OCI-LY7 (cell line): Measurements from ENCODE around the gene ENOPH1. TPM values are rescaled to one million over a fixed set of nuclear protein-coding genes. Genes with fewer than 3 reads are reported as not detected.
"Not testable (repeated sequence)": the region's sequence is repeated elsewhere in the genome, so short reads cannot be mapped to it uniquely, and the experiment has no call there.

ENCODE experiments used
- BruUV-seq: library from RNA; stranded (reverse); fragments of 400-500 nt; replicated peaks from 2 replicates; lab custom pipeline; 2021; lab: Mats Ljungman, UMichigan
- CTCF ChIA-PET: fragments of 300-600 bp; sonication (Branson Sonifier 250); formaldehyde crosslinking; loops from one replicate; lab custom pipeline; 2022; ENCODE audit warnings: antibody characterized with exemption; ENCODE audit not compliant: unreplicated experiment; lab: Charles Lee
- POLR2A ChIA-PET: fragments of 300-600 bp; sonication (Branson Sonifier 250); formaldehyde crosslinking; loops from one replicate; lab custom pipeline; 2022; ENCODE audit warnings: antibody characterized with exemption; lab: Charles Lee
- DNase-seq: peaks from one replicate; pipeline ENCODE4 v3.0.0-alpha.2; 2015; ENCODE audit warnings: low spot score
- H2AFZ ChIP-seq: fragments of 200-600 bp; sonication (generic), shearing (Covaris generic); 2 replicates; pipeline ENCODE4 v1.6.1; 2014; ENCODE audit warnings: mild to moderate bottlenecking, antibody characterized with exemption, low read length, moderate library complexity
- H3K27ac ChIP-seq: fragments of 200-600 bp; sonication (generic); 2 replicates; pipeline ENCODE4 v1.5.1; 2014; ENCODE audit warnings: mixed run types, low read depth, mild to moderate bottlenecking, moderate library complexity, low read length, inconsistent platforms; ENCODE audit not compliant: poor library complexity, severe bottlenecking
- H3K36me3 ChIP-seq: fragments of 200-600 bp; sonication (generic); 2 replicates; pipeline ENCODE4 v1.6.1; 2014; ENCODE audit warnings: mild to moderate bottlenecking, antibody characterized with exemption, low read length, moderate library complexity, mixed read lengths; ENCODE audit not compliant: insufficient read depth
- H3K4me1 ChIP-seq: fragments of 200-600 bp; sonication (generic); 2 replicates; pipeline ENCODE4 v1.5.1; 2014; ENCODE audit warnings: mild to moderate bottlenecking, low read length; ENCODE audit not compliant: insufficient read depth, poor library complexity, severe bottlenecking
- H3K4me2 ChIP-seq: fragments of 200-600 bp; sonication (generic); 2 replicates; pipeline ENCODE4 v1.6.1; 2014; ENCODE audit warnings: mild to moderate bottlenecking, low read length
- H3K4me3 ChIP-seq: fragments of 200-600 bp; sonication (generic); 2 replicates; pipeline ENCODE4 v1.5.1; 2014; ENCODE audit warnings: mild to moderate bottlenecking, low read depth, low read length; ENCODE audit not compliant: poor library complexity, severe bottlenecking
- H3K79me2 ChIP-seq: fragments of 200-600 bp; sonication (generic); 2 replicates; pipeline ENCODE4 v1.6.1; 2016; ENCODE audit warnings: low read depth, mild to moderate bottlenecking, low read length, moderate library complexity, mixed read lengths; ENCODE audit not compliant: insufficient read depth
- H3K9me2 ChIP-seq: fragments of 200-600 bp; sonication (generic); 2 replicates; pipeline ENCODE4 v1.6.1; 2016; ENCODE audit warnings: mild to moderate bottlenecking, low read length, mixed read lengths; ENCODE audit not compliant: insufficient read depth
- H3K9me3 ChIP-seq: fragments of 200-600 bp; sonication (generic); 2 replicates; pipeline ENCODE4 v1.6.1; 2014; ENCODE audit warnings: mild to moderate bottlenecking, mixed run types, low read length, mixed read lengths
- H4K20me1 ChIP-seq: fragments of 200-600 bp; sonication (generic); 2 replicates; pipeline ENCODE4 v1.6.1; 2014; ENCODE audit warnings: mild to moderate bottlenecking, antibody characterized with exemption, low read length, moderate library complexity, mixed read lengths; ENCODE audit not compliant: insufficient read depth
- CTCF ChIP-seq: fragments of 200-600 bp; sonication (generic); conservative IDR thresholded peaks from 2 replicates; pipeline ENCODE4 v1.5.1; 2014; ENCODE audit warnings: mild to moderate bottlenecking, antibody characterized with exemption, low read length, moderate library complexity, mixed read lengths
- EZH2phosphoT487 ChIP-seq: fragments of 200-600 bp; sonication (generic); IDR thresholded peaks from 2 replicates; pipeline ENCODE4 v1.6.1; 2018; ENCODE audit warnings: low read depth, borderline replicate concordance, mild to moderate bottlenecking, mixed run types, antibody characterized with exemption, low read length, moderate library complexity, mixed read lengths
- intact Hi-C: fragments of 100-400 bp; cut with micrococcal nuclease; formaldehyde crosslinking; loops from one replicate; pipeline ENCODE4 v1.10.0; 2022; ENCODE audit not compliant: unreplicated experiment
- total RNA-seq, 2 experiments: library from RNA; depleted of rRNA in 1 of 2; stranded (reverse); fragments of >200 nt in 1 of 2; shearing (Covaris generic) in 1 of 2; gene quantifications; 2 replicates each; pipeline ENCODE4 v1.2.3, GENCODE V29; 2014 to 2022

ENOPH1 gene
- total RNA-seq, 2 experiments from 2014 or later, result 58.7 to 70.2 TPM

- Histone ChIP-seq H3K27ac (no peak overlapping the region), H3K4me1 (no peaks in the 10 kb centered on the region), H4K20me1 (no peaks in the 10 kb centered on the region), H3K9me2 (no peaks in the 10 kb centered on the region), H2AFZ (no peak overlapping the region), H3K4me2 (no peak overlapping the region), H3K4me3 (no peak overlapping the region), H3K36me3 (peaks cover 93% of the 10 kb centered on the region), H3K9me3 (0 out of 2 replicates have a peak, but pooled peaks cover 12% of the 10 kb centered on the region), H3K79me2 (no peaks in the 10 kb centered on the region)
- no peak for TF ChIP-seq EZH2phosphoT487
- TF ChIP-seq CTCF, result no peak
- ChIA-PET POLR2A (no interaction called here), CTCF (no interaction called here)
- intact Hi-C loops, result loop anchor here (10.0 kb wide), 1 partner anchor 822 kb away; the partner anchor contains the start of gene COQ2
- no TSS peak for BruUV-seq
- DNase-seq, result no peak
Measured at GRCh38 chr4:82463221-82463620, 32.8 kb downstream of the ENOPH1 start.

- POLR2A ChIA-PET, result interaction anchor here (0.5 to 0.8 kb wide), 2 partner anchors 17 to 23 kb away, joined by 3 to 4 read pairs; no protein-coding TSS in a partner anchor
- Histone ChIP-seq H3K36me3 (peaks cover 59% of the 10 kb centered on the region), H3K4me3 (no peak overlapping the region), H3K4me1 (no peaks in the 10 kb centered on the region), H2AFZ (no peak overlapping the region), H3K9me2 (no peaks in the 10 kb centered on the region), H3K79me2 (no peaks in the 10 kb centered on the region), H3K27ac (no peak overlapping the region), H3K9me3 (0 out of 2 replicates have a peak, but pooled peaks cover 12% of the 10 kb centered on the region), H4K20me1 (no peaks in the 10 kb centered on the region), H3K4me2 (no peak overlapping the region)
- no TSS peak for BruUV-seq
- TF ChIP-seq CTCF (no peak), EZH2phosphoT487 (no peak)
- CTCF ChIA-PET, result no interaction called here
- intact Hi-C loops, result loop anchor here (10.0 kb wide), 1 partner anchor 817 kb away; the partner anchor contains the start of gene COQ2
- DNase-seq, result no peak
Measured at GRCh38 chr4:82467471-82467870, 37.1 kb downstream of the ENOPH1 start.

GRCh38 chr4:82469791-82470345, 39.5 kb downstream of the ENOPH1 start:
- Histone ChIP-seq H3K4me2 (no peak overlapping the region), H3K79me2 (no peaks in the 10 kb centered on the region), H3K27ac (no peak overlapping the region), H2AFZ (no peak overlapping the region), H3K9me3 (0 out of 2 replicates have a peak, but pooled peaks cover 12% of the 10 kb centered on the region), H3K9me2 (no peaks in the 10 kb centered on the region), H3K4me3 (no peak overlapping the region), H3K36me3 (peaks cover 39% of the 10 kb centered on the region), H4K20me1 (no peaks in the 10 kb centered on the region), H3K4me1 (no peaks in the 10 kb centered on the region)
- ChIA-PET POLR2A (interaction anchor here (0.8 kb wide), 1 partner anchor 121 kb away, joined by 3 read pairs; no protein-coding TSS in a partner anchor), CTCF (no interaction called here)
- DNase-seq, result no peak
- no peak for TF ChIP-seq EZH2phosphoT487
- TF ChIP-seq CTCF, result no peak
- BruUV-seq, result no TSS peak
- intact Hi-C loops, result loop anchor here (10.0 kb wide), 1 partner anchor 815 kb away; the partner anchor contains the start of gene COQ2

- H3K27ac ChIP-seq, CTCF ChIA-PET, H3K4me3 ChIP-seq, H3K79me2 ChIP-seq, H3K36me3 ChIP-seq, DNase-seq, BruUV-seq, H3K9me2 ChIP-seq, intact Hi-C loops, H3K4me1 ChIP-seq, H4K20me1 ChIP-seq, H2AFZ ChIP-seq, POLR2A ChIA-PET, H3K4me2 ChIP-seq, H3K9me3 ChIP-seq: not testable (repeated sequence)
Measured at GRCh38 chr4:82473080-82473479, 42.7 kb downstream of the ENOPH1 start.
